IPS DF 6.9 (cell line): Measurements from ENCODE around the gene ANKRD63.

Source experiments
- DNase-seq: peaks from one replicate; pipeline ENCODE4 v3.0.0-alpha.2; 2013; ENCODE audit warnings: low read depth, low spot score
- H3K27ac ChIP-seq: one replicate; pipeline ENCODE4 v1.5.1; 2013; ENCODE audit warnings: low read length, control low read depth
- H3K27me3 ChIP-seq: 2 replicates; pipeline ENCODE4 v1.6.1; 2013; ENCODE audit warnings: mild to moderate bottlenecking, low read length; ENCODE audit not compliant: control insufficient read depth, insufficient read depth
- H3K36me3 ChIP-seq: 2 replicates; pipeline ENCODE4 v1.6.1; 2013; ENCODE audit warnings: low read length; ENCODE audit not compliant: control insufficient read depth, insufficient read depth
- H3K4me1 ChIP-seq: 2 replicates; pipeline ENCODE4 v1.6.1; 2013; ENCODE audit warnings: low read length; ENCODE audit not compliant: control insufficient read depth, insufficient read depth
- H3K4me3 ChIP-seq: 2 replicates; pipeline ENCODE4 v1.5.1; 2013; ENCODE audit warnings: mild to moderate bottlenecking, low read length
- H3K9me3 ChIP-seq: 2 replicates; pipeline ENCODE4 v1.6.1; 2013; ENCODE audit warnings: low read length, inconsistent platforms; ENCODE audit not compliant: control insufficient read depth, insufficient read depth
- whole genome bisulfite sequencing: extraction: QIAGEN DNeasy Blood & Tissue Kit; methylation state at CpG from one replicate; pipeline ENCODE4 v1.1.7; 2013; ENCODE audit warnings: mixed read lengths, missing lambda C conversion rate; ENCODE audit not compliant: insufficient read length, insufficient coverage; 5-methylcytosine and 5-hydroxymethylcytosine counted together

ANKRD63 gene

DNA sequence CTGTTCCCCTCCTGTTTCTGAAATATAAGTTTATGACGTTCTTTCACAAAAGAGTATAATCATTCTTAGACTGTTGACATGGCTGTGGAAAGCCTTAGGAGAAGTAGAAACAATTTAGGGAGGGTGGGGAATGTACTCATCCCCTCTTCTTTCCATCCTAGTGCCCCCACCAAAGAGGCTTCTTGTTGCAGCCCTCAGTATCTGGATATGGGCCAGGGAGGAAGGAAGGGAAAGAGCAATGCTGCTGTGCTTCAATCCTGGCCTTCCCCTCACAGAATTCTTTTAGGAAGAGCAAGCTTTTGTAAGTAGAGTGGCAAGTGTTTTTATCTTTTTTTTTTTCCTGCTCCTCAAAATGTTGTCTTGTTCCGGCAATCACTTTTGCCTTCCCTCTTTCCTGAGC lies 42.3 kb upstream of the ANKRD63 start:
- peaks cover 2% of the 10 kb centered on the region for H3K27me3 ChIP-seq
- no peak overlapping the region; the same call in 1 of the 2 replicates for H3K4me3 ChIP-seq
- peaks cover 12% of the 10 kb centered on the region for H3K4me1 ChIP-seq
- H3K9me3 ChIP-seq = no peaks in the 10 kb centered on the region
- DNase-seq = no peak
- no peak overlapping the region for H3K27ac ChIP-seq
- no CpG with 5 or more reads among the region's 2 CpGs for WGBS
- H3K36me3 ChIP-seq = no peaks in the 10 kb centered on the region

DNA sequence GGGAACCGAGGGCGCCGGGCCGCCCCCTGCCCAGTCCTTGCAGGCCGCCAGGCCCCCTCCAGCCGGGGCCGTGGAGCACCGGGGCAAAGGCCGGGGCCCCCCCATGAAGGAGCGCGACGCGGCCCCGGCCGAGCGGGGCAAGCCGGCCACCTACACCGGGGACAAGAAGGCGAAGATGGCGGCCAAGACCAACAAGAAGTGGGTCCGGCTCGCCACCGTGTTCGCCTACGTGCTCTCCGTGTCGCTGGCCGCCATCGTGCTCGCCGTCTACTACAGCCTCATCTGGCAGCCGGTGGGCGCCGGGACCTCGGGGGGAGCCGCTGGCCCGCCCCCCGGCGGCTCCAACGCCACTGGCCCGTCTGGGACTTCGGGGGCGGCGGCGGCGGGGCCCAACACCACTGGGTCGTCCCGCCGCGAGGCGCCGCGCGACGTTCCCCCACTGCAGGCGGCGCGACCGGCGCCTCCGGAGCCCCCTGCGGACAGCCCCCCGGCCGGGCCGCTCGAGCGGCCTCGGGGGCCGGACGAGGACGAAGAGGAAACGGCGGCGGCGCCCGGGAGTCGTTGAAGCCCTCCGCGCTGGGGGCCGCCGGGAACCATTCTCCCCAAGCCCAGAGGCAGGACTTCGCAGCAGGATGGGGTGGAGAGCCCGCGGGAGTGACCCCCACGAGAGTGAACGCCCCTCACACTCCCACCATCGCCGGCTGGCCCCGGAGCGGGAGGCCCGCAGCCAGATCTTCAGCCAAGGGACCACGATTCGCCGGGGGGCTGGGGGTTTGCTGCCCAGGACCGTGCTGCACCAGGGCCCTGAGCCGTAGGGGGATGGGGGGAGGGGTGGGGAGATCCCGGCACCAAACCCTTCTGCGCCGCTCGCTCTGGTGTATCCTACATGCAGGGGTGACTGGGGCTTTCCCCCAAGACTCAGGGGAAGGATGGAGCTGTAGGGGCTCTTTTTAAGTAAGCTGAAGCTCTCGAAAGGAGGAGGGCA lies 41.4 kb upstream of the ANKRD63 start:
- DNase-seq = no peak
- WGBS = no CpG with 5 or more reads among the region's 101 CpGs
- Histone ChIP-seq H3K9me3 (no peaks in the 10 kb centered on the region), H3K4me3 (peak overlapping the region; percentile 66), H3K27ac (no peak overlapping the region), H3K36me3 (no peaks in the 10 kb centered on the region), H3K4me1 (peaks cover 12% of the 10 kb centered on the region), H3K27me3 (peaks cover 2% of the 10 kb centered on the region)

DNA sequence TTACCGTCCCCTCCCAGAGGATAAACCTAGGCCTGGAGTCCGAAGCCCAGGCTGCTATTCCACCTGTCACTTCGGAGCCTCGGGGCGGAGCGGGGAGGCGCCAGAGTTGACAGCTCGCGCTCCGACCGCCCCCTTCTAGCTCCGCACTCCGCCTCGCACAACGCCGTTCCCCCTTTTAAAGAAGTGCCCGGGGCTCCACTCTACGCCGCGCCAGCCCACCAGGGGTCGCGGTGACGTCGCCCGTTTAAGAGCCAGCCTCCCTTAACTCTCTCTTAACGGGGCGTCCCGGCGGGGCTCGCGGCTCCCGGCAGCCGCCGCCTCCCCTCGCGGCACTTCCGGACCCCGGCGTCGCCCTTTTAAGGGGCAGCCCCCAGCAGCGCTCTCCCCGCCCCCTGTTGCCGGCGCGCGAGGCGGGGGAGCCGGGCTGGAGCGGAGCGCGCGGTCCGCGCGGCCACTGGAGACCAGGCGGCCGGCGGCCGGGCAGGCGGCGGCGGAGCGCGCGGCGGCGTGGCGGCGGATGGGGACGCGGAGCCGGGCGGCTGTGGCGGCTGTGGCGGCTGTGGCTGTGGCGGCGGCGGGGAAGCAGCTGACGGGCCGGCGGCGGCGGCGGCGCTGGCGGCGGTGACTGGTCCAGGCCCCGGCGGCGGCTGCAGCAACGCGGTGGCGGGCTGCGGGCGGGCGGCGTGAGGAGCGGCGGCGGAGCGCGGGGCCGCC lies 40.5 kb upstream of the ANKRD63 start, which contains the start of gene INAFM2:
Gene INAFM2 (plus strand): TSS at position 454 of the 714 bp plus-strand sequence. CDS start 364 bp downstream, outside the sequence.
- H3K27ac ChIP-seq = no peak within 1 kb of the TSS
- no CpG with 5 or more reads among the region's 103 CpGs for WGBS

DNA sequence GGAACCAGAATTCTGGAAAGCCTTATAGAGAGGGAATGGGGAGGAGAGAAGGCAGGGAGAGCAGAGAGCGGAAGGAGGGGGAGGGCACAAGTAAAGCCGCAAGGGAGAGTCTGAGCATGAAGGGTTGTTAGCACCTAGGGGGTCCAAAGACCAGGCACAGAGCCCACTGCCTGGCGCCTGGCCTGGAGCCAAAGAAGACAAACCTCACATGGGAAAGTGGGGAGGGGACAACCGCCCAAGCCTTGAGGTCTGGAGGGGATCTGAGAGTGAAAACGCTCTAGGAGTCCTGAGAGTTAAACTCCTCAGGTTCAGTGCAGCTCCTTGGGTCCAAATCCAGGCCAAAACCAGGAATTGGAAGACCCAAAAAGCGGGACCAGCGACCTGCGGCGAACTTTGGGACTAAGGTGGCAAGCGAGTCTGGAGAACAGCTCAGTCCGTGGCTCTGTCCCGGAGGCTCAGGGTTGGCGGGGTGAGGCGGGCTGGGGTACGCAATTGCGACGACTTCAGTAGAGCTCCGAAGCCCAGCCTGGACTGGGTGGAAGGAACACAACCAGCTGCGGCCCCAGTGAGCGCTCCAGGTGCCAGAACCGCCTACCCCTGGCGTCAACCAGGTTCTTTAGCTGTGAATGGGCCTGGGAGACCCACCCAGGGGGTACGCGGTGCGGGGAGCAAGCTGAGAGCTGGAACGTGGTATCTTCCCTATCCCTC lies 39.8 kb upstream of the ANKRD63 start:
- peaks cover 7% of the 10 kb centered on the region; the same call in 1 of the 2 replicates for H3K4me1 ChIP-seq
- H3K27me3 ChIP-seq = peaks cover 2% of the 10 kb centered on the region
- peak overlapping the region; percentile 23; the same call in 1 of the 2 replicates for H3K4me3 ChIP-seq
- no peak for DNase-seq
- no peaks in the 10 kb centered on the region for H3K36me3 ChIP-seq
- no CpG with 5 or more reads among the region's 26 CpGs for WGBS
- H3K9me3 ChIP-seq = no peaks in the 10 kb centered on the region
- H3K27ac ChIP-seq = no peak overlapping the region

More for the DNA sequence above, 40.5 kb upstream of the ANKRD63 start, which contains the start of gene INAFM2:
- no peaks in the 10 kb centered on the region for H3K9me3 ChIP-seq
- DNase-seq = peak; percentile 93
- peak within 1 kb of the TSS; percentile 66 for H3K4me3 ChIP-seq
- H3K27me3 ChIP-seq = peaks cover 2% of the 10 kb centered on the region
- H3K4me1 ChIP-seq = peaks cover 8% of the 10 kb centered on the region
- no peaks in the 10 kb centered on the region for H3K36me3 ChIP-seq

DNA sequence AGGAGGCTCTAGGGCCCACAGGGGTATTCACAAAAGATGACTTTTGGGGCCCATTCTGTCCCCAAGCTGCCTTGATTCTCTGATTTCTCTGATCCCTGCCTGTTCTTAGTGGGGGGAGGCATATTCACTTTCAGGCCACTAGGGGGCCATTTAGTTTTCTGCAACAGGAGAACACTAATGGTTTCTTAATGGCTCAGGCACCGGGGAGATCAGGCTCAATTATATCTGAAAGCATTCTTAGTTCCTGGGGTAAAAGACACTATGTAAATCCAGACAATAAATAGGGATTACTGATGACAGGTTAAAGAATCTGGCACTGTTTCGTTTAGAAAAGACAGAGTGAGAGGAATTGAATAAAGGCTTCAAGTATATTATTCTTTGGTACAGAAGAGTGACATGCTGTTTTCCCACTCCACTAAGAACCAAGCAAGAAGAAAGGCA lies 38.1 kb upstream of the ANKRD63 start:
- WGBS = no CpG with 5 or more reads among the region's 2 CpGs
- no peak overlapping the region for H3K4me3 ChIP-seq
- no peak for DNase-seq

DNA sequence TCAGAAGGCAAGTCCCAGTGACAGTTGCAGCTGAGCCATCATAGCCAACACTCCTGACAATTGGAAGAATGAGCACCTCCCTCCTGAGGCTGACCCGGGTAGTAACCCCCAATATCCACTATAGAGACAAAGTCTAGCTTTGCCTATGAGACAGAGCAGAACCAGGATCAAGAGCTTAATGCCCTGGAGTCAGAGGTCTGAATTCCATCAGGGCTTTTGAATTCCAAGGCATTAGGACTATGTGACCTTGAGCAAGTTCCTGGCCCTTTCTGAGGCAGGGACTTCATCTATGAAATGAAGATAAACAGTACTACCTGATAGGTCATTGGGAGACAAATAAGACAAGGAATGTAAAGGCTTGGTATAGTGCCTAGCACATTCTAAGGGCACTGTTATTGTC lies 37.5 kb upstream of the ANKRD63 start:
- H3K27ac ChIP-seq = no peak overlapping the region
- no CpG with 5 or more reads among the region's 1 CpG for WGBS
- no peaks in the 10 kb centered on the region for H3K9me3 ChIP-seq
- H3K27me3 ChIP-seq = peaks cover 2% of the 10 kb centered on the region
- no peak overlapping the region for H3K4me3 ChIP-seq
- DNase-seq = no peak
- H3K36me3 ChIP-seq = no peaks in the 10 kb centered on the region
- peaks cover 4% of the 10 kb centered on the region; the same call in 1 of the 2 replicates for H3K4me1 ChIP-seq

More for the DNA sequence above, 38.1 kb upstream of the ANKRD63 start:
- Histone ChIP-seq H3K4me1 (peaks cover 4% of the 10 kb centered on the region; the same call in 1 of the 2 replicates), H3K36me3 (no peaks in the 10 kb centered on the region), H3K9me3 (no peaks in the 10 kb centered on the region), H3K27me3 (peaks cover 2% of the 10 kb centered on the region), H3K27ac (no peak overlapping the region)

DNA sequence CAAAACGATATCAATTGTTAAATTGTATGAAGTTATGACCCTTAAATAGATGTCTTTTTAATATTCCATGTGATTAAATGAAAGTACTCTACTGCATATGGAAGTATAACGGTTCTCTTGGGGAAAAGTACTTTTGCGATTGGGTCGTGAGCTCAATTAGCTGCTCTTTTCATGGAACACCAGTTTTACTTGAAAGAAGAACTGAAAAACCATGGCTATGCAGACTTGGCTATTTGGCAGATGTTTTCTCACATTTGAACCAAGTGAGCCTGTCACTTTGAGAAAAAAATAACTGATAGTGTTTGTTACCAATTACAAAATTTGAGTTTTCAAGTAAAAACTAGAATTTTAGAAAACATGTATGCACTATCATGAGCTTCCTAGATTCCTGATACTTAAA lies 34.7 kb upstream of the ANKRD63 start:
- H3K9me3 ChIP-seq = no peaks in the 10 kb centered on the region
- WGBS = no CpG with 5 or more reads among the region's 4 CpGs
- H3K4me3 ChIP-seq = no peak overlapping the region
- peaks cover 4% of the 10 kb centered on the region; the same call in 1 of the 2 replicates for H3K4me1 ChIP-seq
- H3K36me3 ChIP-seq = no peaks in the 10 kb centered on the region
- DNase-seq = no peak
- no peak overlapping the region for H3K27ac ChIP-seq
- peaks cover 2% of the 10 kb centered on the region for H3K27me3 ChIP-seq

DNA sequence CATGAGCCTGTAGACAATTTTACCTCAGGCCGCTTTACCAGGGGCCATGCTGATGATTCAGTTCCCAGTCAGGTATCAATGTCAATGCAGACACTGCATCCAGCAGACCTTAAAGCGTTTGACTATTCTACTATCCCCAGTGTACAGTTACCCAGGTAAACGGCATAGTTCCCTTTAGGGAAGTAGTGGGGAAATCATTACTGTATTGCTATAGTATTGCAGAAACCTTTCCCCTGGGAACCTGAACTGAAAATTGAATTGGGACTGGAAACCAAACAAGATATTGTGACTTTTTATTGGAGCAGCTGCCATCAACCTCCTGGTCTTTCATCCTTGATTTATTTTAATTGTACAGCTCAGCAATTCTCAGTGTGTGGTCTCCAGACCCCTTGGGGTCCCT lies 34.1 kb upstream of the ANKRD63 start:
- Histone ChIP-seq H3K36me3 (no peaks in the 10 kb centered on the region), H3K27ac (no peak overlapping the region), H3K4me1 (no peaks in the 10 kb centered on the region), H3K4me3 (no peak overlapping the region), H3K9me3 (no peaks in the 10 kb centered on the region), H3K27me3 (no peaks in the 10 kb centered on the region)
- no peak for DNase-seq
- WGBS = no CpG with 5 or more reads among the region's 3 CpGs

DNA sequence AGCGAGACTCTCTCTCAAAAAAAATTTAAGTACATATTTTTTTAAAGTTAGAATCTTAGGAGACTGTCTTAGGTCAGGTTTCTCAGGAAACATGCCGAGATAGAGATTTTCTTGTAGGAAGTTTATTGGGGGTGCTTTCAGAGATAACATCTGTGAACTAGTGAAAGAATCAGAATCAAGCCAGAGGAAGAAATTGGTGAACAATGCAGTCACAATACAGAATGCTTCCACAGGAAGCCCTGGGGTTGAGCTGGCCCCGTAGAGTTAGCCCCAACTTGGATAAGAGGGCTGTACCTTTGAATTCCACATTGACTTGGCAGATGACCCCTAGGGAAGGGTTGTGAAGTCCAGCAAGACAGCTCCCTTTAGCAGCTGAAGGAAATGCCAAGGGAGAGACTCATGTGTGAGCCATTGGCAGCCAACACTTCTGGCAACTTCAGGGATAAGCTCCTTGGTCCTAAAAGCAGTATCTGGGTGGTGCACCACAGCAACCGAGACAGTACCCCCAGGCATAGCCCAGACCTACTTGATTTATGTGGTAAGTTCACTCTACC lies 31.9 kb upstream of the ANKRD63 start:
- Histone ChIP-seq H3K9me3 (no peaks in the 10 kb centered on the region), H3K27me3 (no peaks in the 10 kb centered on the region), H3K4me1 (no peaks in the 10 kb centered on the region), H3K27ac (no peak overlapping the region), H3K36me3 (no peaks in the 10 kb centered on the region), H3K4me3 (no peak overlapping the region)
- DNase-seq = no peak
- WGBS = no CpG with 5 or more reads among the region's 4 CpGs
